HuH-7.5 (cell line): Measurements from ENCODE around the gene ECE1.

Experiments
- DNase-seq: peaks from one replicate; pipeline ENCODE4 v3.0.0; 2011; ENCODE audit warnings: low spot score

The ECE1 gene

GRCh38 chr1:21289700-21290545, at the start of gene ECE1:
ECE1 (minus strand) TSS chr1:21290463; CDS start chr1:21290414, 49 bp downstream.
- no peak for DNase-seq

- DNase-seq: no peak
These were observed 49.3 kb upstream of the ECE1 start for GRCh38 chr1:21339356-21340229.

- peak; percentile 61 for DNase-seq
These were observed 48.5 kb upstream of the ECE1 start for GRCh38 chr1:21338573-21339355.

DNA sequence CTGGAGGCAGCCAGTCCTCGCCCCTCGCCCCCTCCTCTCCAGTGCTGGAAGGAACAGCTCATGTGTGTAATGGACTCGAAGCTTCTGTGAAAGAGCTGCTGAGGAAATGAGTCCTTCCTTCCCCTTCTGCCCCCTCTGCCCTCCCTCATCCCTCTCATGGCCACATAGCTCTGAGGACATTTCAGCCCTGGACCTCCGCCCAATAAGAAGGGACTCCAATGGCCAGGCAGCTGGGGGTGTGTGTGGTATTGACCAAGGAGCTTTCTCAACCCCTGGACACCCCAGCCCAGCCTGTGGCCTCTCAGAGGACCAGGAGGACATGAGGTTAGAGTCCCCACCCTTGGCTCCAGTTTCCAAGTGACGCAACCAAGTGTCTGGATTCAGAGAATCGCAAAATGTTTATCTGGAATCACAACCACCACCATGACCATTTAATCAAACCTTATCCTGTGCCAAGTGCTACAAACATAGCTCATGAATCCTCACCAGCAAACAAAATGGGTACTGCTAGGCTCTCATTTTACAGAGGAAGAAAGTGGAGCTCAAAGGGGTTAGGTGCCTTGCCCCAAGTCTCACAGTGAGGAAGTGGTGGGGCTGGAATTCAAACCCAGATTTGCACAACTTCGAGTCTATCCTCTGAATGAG, 47.8 kb upstream of the ECE1 start:
- no peak for DNase-seq

DNA sequence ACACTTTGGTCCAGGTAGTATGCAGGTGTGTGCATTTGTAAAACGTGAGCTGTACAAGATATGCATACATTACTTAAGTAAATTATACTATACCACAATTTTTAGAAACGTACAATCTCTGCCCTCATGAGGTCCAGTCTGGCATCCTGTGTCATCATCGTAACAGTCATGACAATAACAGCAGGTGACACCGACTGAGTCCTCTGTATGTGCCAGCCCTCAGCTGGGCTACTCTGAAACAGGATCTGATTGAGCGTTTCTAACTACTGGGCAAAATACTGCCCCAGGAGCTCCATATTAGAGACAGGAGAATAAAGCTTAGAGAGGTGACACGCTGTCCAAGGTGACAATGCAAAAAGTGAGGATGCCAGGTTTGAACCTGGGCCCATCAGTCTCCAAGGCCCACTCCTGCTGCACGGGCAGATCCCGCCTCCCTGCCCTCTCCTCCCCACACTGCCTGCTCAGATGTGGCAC, 47.2 kb upstream of the ECE1 start:
- DNase-seq: no peak

DNA sequence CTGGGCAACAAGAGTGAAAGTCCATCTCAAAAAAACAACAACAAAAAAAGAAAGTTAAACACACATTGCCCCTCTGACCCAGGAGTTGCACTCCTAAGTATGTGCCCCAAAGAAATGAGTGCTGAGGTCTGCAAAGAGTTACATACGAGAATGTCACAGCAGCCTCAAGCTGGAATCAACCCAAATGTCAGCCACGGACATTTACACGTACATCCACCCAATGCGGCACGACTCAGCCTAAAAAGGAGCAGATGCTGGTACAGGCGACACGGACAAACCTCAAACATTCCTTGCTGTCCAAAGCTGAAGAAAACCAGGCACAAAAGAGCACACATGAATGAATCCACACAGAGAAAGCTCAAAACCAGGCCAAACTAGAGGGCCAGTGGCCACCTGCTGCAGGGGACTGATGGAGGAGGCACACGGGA, 46.8 kb upstream of the ECE1 start:
- no peak for DNase-seq

DNA sequence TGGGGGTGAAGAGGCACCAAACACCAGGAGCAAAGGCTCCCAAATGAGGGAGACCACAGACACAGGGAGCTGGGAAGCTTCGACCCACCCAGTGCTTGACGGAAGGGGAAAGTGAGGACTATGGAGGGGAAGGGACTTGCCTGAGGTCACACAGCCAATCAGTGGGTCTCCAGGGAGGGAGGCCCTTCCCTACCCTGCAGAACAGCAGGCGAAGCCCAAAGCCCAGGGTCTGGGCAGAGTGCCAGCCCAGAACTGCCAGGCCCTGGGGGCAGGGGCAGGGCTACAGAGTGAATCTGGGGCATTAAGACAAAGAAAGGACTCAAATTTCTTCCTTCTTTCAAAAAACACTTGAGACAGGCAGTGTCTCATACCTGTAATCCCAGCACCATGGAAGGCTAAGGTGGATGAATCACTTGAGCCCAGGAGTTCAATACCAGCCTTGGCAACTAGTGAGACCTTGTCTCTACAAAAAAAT, 45.5 kb upstream of the ECE1 start:
- DNase-seq: no peak

- DNase-seq: no peak
These were observed 44.9 kb upstream of the ECE1 start for GRCh38 chr1:21335088-21335691.

DNA sequence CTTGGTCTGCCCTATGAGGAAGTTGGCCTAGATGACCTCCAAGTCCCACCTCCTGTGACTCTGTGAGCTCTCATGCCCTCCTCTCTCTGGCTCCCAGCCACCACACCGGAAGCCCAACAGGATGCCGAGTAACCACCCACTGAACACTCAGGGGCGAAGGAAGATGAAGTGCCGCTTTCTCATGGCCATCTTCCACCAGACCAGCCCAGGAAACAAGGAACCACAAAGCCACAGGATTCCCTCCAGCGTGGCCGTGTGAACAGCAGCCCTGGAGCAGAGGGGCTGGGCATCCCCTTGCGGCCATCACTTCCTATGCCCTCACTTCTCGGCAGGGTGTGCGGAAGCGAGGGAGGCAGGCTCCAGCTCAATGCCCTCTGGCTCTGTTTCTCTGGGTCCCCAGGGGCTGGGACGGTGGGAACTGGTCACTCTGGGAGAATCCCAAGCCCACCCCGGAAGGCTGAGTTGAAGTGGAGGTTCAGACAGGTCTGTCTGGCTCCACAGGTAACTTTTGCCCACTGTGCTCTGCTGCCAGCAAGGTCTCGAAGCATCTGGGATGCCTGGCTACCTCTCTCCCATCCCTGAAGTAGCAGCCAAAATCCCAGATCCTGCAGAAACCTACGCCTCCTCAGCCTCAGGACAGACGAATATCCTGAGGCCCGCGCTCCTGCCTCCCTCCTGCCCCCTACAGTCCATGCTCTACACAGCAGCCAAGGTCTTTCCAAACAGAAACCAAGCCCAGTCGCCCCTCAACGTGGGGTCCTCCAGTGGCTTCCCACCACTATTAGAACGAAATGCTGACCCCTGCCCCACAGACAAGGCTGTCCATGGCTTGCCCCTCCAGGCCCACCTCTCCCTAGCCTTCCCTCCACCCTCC, 44.2 kb upstream of the ECE1 start:
- DNase-seq: no peak

DNA sequence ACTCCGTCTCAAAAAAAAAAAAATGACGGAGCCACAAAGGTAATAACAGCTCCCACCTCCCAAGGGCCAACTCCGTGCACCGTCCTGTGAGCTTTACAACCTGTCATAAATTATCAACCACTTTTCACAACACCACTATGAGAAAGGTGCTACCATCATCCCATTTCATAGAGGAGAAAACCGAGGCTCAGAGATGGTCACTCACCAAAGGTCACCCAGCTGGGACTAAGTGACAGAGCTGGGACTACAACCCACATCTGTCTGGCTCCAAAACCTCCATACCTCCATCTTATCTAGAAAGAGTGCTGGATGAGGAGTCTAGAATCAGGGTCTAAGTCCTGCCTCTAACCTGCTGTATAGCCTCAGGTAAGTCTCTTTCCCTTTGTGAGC, 43.6 kb upstream of the ECE1 start:
- DNase-seq: no peak

DNA sequence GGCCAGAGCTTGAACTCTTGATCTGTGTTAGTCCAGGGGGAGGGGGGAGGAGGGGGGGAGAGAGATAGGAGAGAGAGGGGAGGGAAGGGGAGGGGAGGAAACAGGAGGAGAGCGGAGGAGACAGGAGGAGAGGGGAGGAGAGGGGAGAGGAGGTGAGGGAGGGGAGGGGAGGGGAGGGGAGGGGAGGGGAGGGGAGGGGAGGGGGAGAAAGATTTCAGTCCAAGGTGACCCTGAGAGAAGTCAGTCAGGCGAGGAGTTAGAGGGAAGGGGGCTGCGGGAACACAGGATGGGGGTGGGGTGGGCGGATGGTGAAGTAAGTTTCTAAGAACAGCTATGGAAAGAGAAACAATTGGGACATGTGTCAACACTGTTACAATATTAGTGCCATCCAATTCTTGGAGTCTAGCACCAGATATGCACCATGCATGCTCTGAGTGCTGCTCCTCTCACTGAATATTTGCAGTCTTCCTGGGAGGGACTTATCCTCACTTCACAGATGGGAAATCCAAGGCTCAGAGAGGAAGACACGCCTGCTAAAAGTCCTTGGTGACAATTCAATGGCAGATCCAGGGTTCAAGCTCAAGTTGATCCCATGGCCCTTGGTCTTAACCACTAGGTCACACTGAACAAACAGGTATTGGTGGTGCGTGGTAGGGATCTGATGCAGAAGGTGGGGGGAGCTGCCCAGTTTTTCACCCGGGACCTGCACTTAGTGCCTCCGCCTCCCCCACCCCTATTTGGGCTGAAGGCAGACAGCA, 42.5 kb upstream of the ECE1 start:
- DNase-seq: no peak

GRCh38 chr1:21331752-21332478, 41.7 kb upstream of the ECE1 start:
- no peak for DNase-seq

- DNase-seq: no peak
These were observed 40.3 kb upstream of the ECE1 start for GRCh38 chr1:21330544-21330943.

DNA sequence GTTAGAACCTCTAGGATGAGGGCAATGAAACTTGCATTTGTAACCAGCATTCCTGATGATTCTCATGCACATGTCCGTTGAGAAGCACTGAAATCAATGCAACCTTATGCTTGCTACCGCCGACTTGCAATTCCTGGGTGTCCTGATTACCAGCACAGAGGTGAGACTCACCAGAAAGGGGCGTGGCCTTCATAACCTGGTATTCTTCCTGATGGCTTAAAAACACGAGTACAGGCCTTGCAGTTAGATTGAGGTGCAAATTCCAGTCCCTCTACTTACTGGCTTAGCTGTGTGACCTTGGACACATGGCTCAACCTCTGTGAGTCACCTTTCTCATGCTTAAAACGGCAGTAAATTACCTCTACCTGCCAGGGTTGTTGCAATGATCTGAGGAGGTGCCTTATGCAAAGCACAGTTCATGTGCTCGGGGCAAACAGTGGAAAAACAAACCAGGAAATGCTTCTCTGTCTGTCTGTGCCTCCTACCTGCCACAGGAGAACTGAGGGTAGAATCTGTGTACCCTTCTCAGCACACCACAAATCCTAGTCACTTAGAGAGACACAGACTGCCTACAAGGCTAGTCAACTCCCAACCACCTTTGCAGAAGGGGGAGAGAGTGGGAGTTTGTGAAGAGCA, 39.1 kb upstream of the ECE1 start:
- DNase-seq: peak; percentile 68

GRCh38 chr1:21327566-21328323, 37.5 kb upstream of the ECE1 start:
- DNase-seq: no peak

GRCh38 chr1:21326861-21327344, 36.6 kb upstream of the ECE1 start:
- no peak for DNase-seq

GRCh38 chr1:21325731-21326387, 35.6 kb upstream of the ECE1 start:
- no peak for DNase-seq
